H9 (cell line): ENCODE results near the gene KLF2. TPM values are rescaled to one million over a fixed set of nuclear protein-coding genes. Genes with fewer than 3 reads are reported as not detected.

Experiments used
- DNase-seq: peaks from one replicate; pipeline ENCODE4 v3.0.0-alpha.2; 2017
- H2AFZ ChIP-seq: one replicate; pipeline ENCODE4 v1.6.1; 2013; ENCODE audit warnings: mild to moderate bottlenecking, low read length, control low read depth, moderate library complexity
- H2AK5ac ChIP-seq: 2 replicates; pipeline ENCODE4 v1.6.1; 2013; ENCODE audit warnings: low read length, control low read depth, mixed read lengths; ENCODE audit not compliant: insufficient read length
- H2BK120ac ChIP-seq: one replicate; pipeline ENCODE4 v1.6.1; 2013; ENCODE audit warnings: low read depth, mild to moderate bottlenecking, low read length, control low read depth, inconsistent platforms; ENCODE audit not compliant: poor library complexity, severe bottlenecking
- H2BK12ac ChIP-seq: 2 replicates; pipeline ENCODE4 v1.6.1; 2013; ENCODE audit warnings: low read length, control low read depth, mixed read lengths, low read depth; ENCODE audit not compliant: insufficient read length
- H2BK15ac ChIP-seq: 2 replicates; pipeline ENCODE4 v1.6.1; 2013; ENCODE audit warnings: low read depth, low read length, control low read depth
- H2BK20ac ChIP-seq: one replicate; pipeline ENCODE4 v1.6.1; 2013; ENCODE audit warnings: low read depth, mild to moderate bottlenecking, low read length, control low read depth, inconsistent platforms; ENCODE audit not compliant: poor library complexity, severe bottlenecking
- H2BK5ac ChIP-seq: 2 replicates; pipeline ENCODE4 v1.6.1; 2013; ENCODE audit warnings: low read length, control low read depth, mixed read lengths; ENCODE audit not compliant: insufficient read length
- H3K14ac ChIP-seq: 2 replicates; pipeline ENCODE4 v1.6.1; 2013; ENCODE audit warnings: low read length, control low read depth; ENCODE audit not compliant: insufficient read depth
- H3K18ac ChIP-seq: 2 replicates; pipeline ENCODE4 v1.6.1; 2013; ENCODE audit warnings: low read depth, mild to moderate bottlenecking, mixed read lengths, low read length, control low read depth; ENCODE audit not compliant: insufficient read length
- H3K23ac ChIP-seq: 2 replicates; pipeline ENCODE4 v1.6.1; 2013; ENCODE audit warnings: low read length, control low read depth, mixed read lengths, low read depth; ENCODE audit not compliant: insufficient read length
- H3K23me2 ChIP-seq: 2 replicates; pipeline ENCODE4 v1.6.1; 2013; ENCODE audit warnings: low read depth, mild to moderate bottlenecking, mixed read lengths, low read length, control low read depth; ENCODE audit not compliant: insufficient read length, poor library complexity, severe bottlenecking
- H3K27ac ChIP-seq: 2 replicates; pipeline ENCODE4 v1.5.1; 2013; ENCODE audit warnings: low read length, control low read depth, mixed read lengths, low read depth; ENCODE audit not compliant: insufficient read length
- H3K27me3 ChIP-seq: 2 replicates; pipeline ENCODE4 v1.6.1; 2013; ENCODE audit warnings: low read length, control low read depth, inconsistent platforms; ENCODE audit not compliant: insufficient read depth
- H3K4ac ChIP-seq: 2 replicates; pipeline ENCODE4 v1.6.1; 2013; ENCODE audit warnings: low read depth, mild to moderate bottlenecking, control low read depth, inconsistent platforms, low read length, moderate library complexity
- H3K4me1 ChIP-seq: 2 replicates; pipeline ENCODE4 v1.6.1; 2013; ENCODE audit warnings: low read length, control low read depth, inconsistent platforms; ENCODE audit not compliant: insufficient read depth
- H3K4me2 ChIP-seq: 2 replicates; pipeline ENCODE4 v1.6.1; 2013; ENCODE audit warnings: low read length, control low read depth, mixed read lengths; ENCODE audit not compliant: insufficient read length, insufficient read depth
- H3K56ac ChIP-seq: 2 replicates; pipeline ENCODE4 v1.6.1; 2013; ENCODE audit warnings: low read depth, mild to moderate bottlenecking, mixed read lengths, low read length, control low read depth; ENCODE audit not compliant: insufficient read length
- H3K79me1 ChIP-seq: 2 replicates; pipeline ENCODE4 v1.6.1; 2013; ENCODE audit warnings: low read depth, mild to moderate bottlenecking, moderate library complexity, low read length, control low read depth, inconsistent platforms; ENCODE audit not compliant: insufficient read depth, poor library complexity, severe bottlenecking
- H3K79me2 ChIP-seq: 2 replicates; pipeline ENCODE4 v1.6.1; 2013; ENCODE audit warnings: low read length, control low read depth, inconsistent platforms; ENCODE audit not compliant: insufficient read depth
- H3K9ac ChIP-seq: 2 replicates; pipeline ENCODE4 v1.6.1; 2013; ENCODE audit warnings: low read length, control low read depth, mixed read lengths; ENCODE audit not compliant: insufficient read length; ENCODE audit errors: extremely low read depth
- H3K9me3 ChIP-seq: one replicate; pipeline ENCODE4 v1.6.1; 2013; ENCODE audit warnings: low read depth, low read length, inconsistent platforms; ENCODE audit not compliant: control insufficient read depth
- H3T11ph ChIP-seq: one replicate; pipeline ENCODE4 v1.6.1; 2013; ENCODE audit warnings: mild to moderate bottlenecking, low read length, control low read depth, inconsistent platforms
- H4K20me1 ChIP-seq: one replicate; pipeline ENCODE4 v1.6.1; 2013; ENCODE audit not compliant: control insufficient read depth, insufficient read length, insufficient read depth
- H4K5ac ChIP-seq: 2 replicates; pipeline ENCODE4 v1.6.1; 2013; ENCODE audit warnings: low read depth, mild to moderate bottlenecking, mixed read lengths, low read length, control low read depth; ENCODE audit not compliant: insufficient read length
- H4K8ac ChIP-seq: replicated peaks from 2 replicates; pipeline ENCODE4 v1.6.1; 2013; ENCODE audit warnings: low read length, control low read depth, mixed read lengths, low read depth; ENCODE audit not compliant: insufficient read length
- H4K91ac ChIP-seq: 2 replicates; pipeline ENCODE4 v1.6.1; 2013; ENCODE audit warnings: low read depth, mild to moderate bottlenecking, moderate library complexity, mixed read lengths, low read length, control low read depth; ENCODE audit not compliant: insufficient read length
- H3K27ac Mint-ChIP-seq, 3 experiments: 2 replicates in 2 of 3; 3 replicates in 1 of 3; pipeline ENCODE4 v1.8.0; 2020 to 2021; ENCODE audit warnings: mixed read lengths in 3 of 3, mild to moderate bottlenecking in 1 of 3, moderate library complexity in 1 of 3
- H3K27me3 Mint-ChIP-seq: 2 replicates; pipeline ENCODE4 v1.8.0; 2021; ENCODE audit warnings: low read depth, mild to moderate bottlenecking, moderate library complexity, mixed read lengths
- H3K36me3 Mint-ChIP-seq, 3 experiments: 2 replicates in 2 of 3; 3 replicates in 1 of 3; pipeline ENCODE4 v1.8.0; 2020 to 2021; ENCODE audit warnings: low read depth in 3 of 3, mixed read lengths in 3 of 3; ENCODE audit not compliant: insufficient read depth in 1 of 3
- H3K4me1 Mint-ChIP-seq, 2 experiments: 2 replicates each; pipeline ENCODE4 v1.8.0; 2020; ENCODE audit warnings: mixed read lengths in 2 of 2
- H3K4me3 Mint-ChIP-seq, 2 experiments: 2 replicates in 1 of 2; 3 replicates in 1 of 2; pipeline ENCODE4 v1.8.0; 2020 to 2021; ENCODE audit warnings: mild to moderate bottlenecking in 2 of 2, mixed read lengths in 2 of 2, moderate library complexity in 1 of 2
- H3K9me3 Mint-ChIP-seq, 2 experiments: 2 replicates in 1 of 2; 3 replicates in 1 of 2; pipeline ENCODE4 v1.8.0; 2020; ENCODE audit warnings: mild to moderate bottlenecking in 2 of 2, mixed read lengths in 2 of 2, moderate library complexity in 1 of 2
- WGBS: extraction: QIAGEN DNeasy Blood & Tissue Kit; methylation state at CpG from one replicate; pipeline ENCODE4 v1.1.7; 2013; ENCODE audit warnings: missing lambda C conversion rate, low lambda C conversion rate, mixed read lengths; ENCODE audit not compliant: insufficient read length; ENCODE audit errors: extremely low coverage; 5-methylcytosine and 5-hydroxymethylcytosine counted together
- total RNA-seq: library from RNA; stranded (reverse); gene quantifications from 2 replicates; pipeline ENCODE4 v1.2.1, GENCODE V29; 2021
- TF ChIP-seq, protein P1 (sequence below): fragments of 200-600 bp; sonication (generic); conservative IDR thresholded peaks from 3 replicates; pipeline ENCODE4 v1.8.0; 2021; ENCODE audit warnings: antibody characterized with exemption, mild to moderate bottlenecking

KLF2 gene
- total RNA-seq, 1 experiment from 2014 or later: 0.33 TPM

DNA sequence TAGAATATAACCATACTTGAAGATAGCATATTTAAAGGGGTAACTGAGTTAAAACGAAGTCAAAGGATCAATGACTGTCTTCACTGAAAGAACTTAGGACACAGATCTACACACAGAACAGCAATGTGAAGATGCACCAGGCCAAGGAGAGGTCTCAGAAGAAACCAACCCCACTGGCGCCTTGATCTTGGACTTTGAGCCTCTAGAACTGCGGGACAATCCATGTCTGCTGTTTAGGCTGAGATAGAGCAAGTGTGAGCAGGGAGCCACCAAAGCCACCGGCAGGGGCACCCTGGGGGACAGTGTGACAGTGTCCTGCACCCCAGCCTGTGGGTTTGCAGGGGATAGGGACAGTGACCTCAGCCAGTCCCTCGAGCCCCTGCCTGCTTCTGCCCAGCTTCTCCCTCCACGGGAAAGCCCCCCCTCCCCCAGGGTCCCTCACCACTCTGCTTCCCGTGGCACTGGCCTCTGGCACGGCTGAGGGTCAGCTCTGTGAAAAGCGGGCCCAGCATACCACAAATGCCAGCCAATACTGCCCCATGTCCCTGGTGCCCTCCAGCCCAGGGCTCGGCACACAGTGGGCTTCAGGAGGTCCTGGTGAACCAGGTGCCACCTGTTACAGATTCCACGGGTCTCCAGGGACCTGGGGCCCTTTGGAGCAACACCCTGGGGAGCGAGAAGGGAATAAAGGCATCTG is 40.8 kb downstream of the KLF2 start:
- H3K79me2 ChIP-seq: no peaks in the 10 kb centered on the region
- H3K27ac Mint-ChIP-seq: peak overlapping the region in 2 of 3 experiments; percentile 43 to 83; a peak in 1 of 7 replicates

More for the DNA sequence above, 40.8 kb downstream of the KLF2 start:
- no peaks in the 10 kb centered on the region for H3K4me1 ChIP-seq
- H4K91ac ChIP-seq: no peak overlapping the region
- no peak overlapping the region; the same call in 1 of the 2 replicates for H3K4ac ChIP-seq
- H3K9ac ChIP-seq: no peak overlapping the region
- no peak overlapping the region for H2BK5ac ChIP-seq
- no peak overlapping the region for H3K14ac ChIP-seq
- H3K27me3 Mint-ChIP-seq: no peaks in the 10 kb centered on the region
- no peak overlapping the region for H2AK5ac ChIP-seq
- no peaks in the 10 kb centered on the region for H3K27me3 ChIP-seq
- no peak for DNase-seq
- no peak overlapping the region for H3K4me2 ChIP-seq
- no peak overlapping the region for H3T11ph ChIP-seq
- peak overlapping the region; percentile 41 for H3K18ac ChIP-seq
- H3K4me1 Mint-ChIP-seq: peaks cover 10 to 38% of the 10 kb centered on the region in 2 experiments
- no peak overlapping the region for H3K23ac ChIP-seq
- H4K8ac ChIP-seq: no peak overlapping the region
- H3K4me3 Mint-ChIP-seq: no peak overlapping the region
- H2BK12ac ChIP-seq: no peak overlapping the region
- H3K27ac ChIP-seq: no peak overlapping the region
- no peak overlapping the region for H2BK20ac ChIP-seq
- no peak overlapping the region for H2BK15ac ChIP-seq
- no peaks in the 10 kb centered on the region for H3K9me3 ChIP-seq
- no peak overlapping the region for H4K5ac ChIP-seq
- H3K23me2 ChIP-seq: no peaks in the 10 kb centered on the region
- H3K9me3 Mint-ChIP-seq: no peaks in the 10 kb centered on the region
- H3K36me3 Mint-ChIP-seq: peaks cover 0 to 9% (median 0%) of the 10 kb centered on the region in 3 experiments; a peak in 2 of 7 replicates
- H3K56ac ChIP-seq: no peak overlapping the region
- TF ChIP-seq, protein P1, sequence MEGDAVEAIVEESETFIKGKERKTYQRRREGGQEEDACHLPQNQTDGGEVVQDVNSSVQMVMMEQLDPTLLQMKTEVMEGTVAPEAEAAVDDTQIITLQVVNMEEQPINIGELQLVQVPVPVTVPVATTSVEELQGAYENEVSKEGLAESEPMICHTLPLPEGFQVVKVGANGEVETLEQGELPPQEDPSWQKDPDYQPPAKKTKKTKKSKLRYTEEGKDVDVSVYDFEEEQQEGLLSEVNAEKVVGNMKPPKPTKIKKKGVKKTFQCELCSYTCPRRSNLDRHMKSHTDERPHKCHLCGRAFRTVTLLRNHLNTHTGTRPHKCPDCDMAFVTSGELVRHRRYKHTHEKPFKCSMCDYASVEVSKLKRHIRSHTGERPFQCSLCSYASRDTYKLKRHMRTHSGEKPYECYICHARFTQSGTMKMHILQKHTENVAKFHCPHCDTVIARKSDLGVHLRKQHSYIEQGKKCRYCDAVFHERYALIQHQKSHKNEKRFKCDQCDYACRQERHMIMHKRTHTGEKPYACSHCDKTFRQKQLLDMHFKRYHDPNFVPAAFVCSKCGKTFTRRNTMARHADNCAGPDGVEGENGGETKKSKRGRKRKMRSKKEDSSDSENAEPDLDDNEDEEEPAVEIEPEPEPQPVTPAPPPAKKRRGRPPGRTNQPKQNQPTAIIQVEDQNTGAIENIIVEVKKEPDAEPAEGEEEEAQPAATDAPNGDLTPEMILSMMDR: no peak
- H2BK120ac ChIP-seq: no peak overlapping the region
- WGBS: no CpG with 5 or more reads among the region's 12 CpGs
- no peak overlapping the region for H2AFZ ChIP-seq
- H3K79me1 ChIP-seq: no peaks in the 10 kb centered on the region
- H4K20me1 ChIP-seq: no peaks in the 10 kb centered on the region
